ENCODE results near the gene PAQR9.

GRCh38 chr3:142929890-142930289 is 33.6 kb downstream of the PAQR9 start:
- TF ChIP-seq, protein P1, sequence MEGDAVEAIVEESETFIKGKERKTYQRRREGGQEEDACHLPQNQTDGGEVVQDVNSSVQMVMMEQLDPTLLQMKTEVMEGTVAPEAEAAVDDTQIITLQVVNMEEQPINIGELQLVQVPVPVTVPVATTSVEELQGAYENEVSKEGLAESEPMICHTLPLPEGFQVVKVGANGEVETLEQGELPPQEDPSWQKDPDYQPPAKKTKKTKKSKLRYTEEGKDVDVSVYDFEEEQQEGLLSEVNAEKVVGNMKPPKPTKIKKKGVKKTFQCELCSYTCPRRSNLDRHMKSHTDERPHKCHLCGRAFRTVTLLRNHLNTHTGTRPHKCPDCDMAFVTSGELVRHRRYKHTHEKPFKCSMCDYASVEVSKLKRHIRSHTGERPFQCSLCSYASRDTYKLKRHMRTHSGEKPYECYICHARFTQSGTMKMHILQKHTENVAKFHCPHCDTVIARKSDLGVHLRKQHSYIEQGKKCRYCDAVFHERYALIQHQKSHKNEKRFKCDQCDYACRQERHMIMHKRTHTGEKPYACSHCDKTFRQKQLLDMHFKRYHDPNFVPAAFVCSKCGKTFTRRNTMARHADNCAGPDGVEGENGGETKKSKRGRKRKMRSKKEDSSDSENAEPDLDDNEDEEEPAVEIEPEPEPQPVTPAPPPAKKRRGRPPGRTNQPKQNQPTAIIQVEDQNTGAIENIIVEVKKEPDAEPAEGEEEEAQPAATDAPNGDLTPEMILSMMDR (IDR thresholded peaks at IDR 0.05), result no peak
- TF ChIP-seq POLR2A (IDR thresholded peaks at IDR 0.05), result no peak

All from thyroid gland (tissue), 4 donors.